HEK293 (cell line): Measurements from ENCODE around the gene ADCY3.

Experiments
- CTCF ChIA-PET: fragments of 350-600 bp; formaldehyde crosslinking; extraction: SDS; loops from one replicate; lab custom pipeline; 2021; ENCODE audit warnings: antibody characterized with exemption; lab: Yijun Ruan, JAX
- POLR2A ChIA-PET: fragments of 300-600 bp; formaldehyde crosslinking; extraction: SDS; loops from one replicate; lab custom pipeline; 2020; ENCODE audit warnings: antibody characterized with exemption, inconsistent platforms; lab: Yijun Ruan, JAX
- H3K27ac ChIP-seq: fragments of 200-500 bp; sonication (Bioruptor generic); 2 replicates; pipeline ENCODE4 v1.5.1; 2014; ENCODE audit warnings: low read depth, low read length, control low read depth, inconsistent platforms; ENCODE audit errors: extremely low read depth
- H3K36me3 ChIP-seq, 2 experiments: fragments of 200-500 bp in 1 of 2; sonication (Bioruptor generic) in 1 of 2; 1 replicate in 1 of 2; 2 replicates in 1 of 2; pipeline ENCODE4 v1.5.1; 2014 to 2017; ENCODE audit warnings: inconsistent platforms in 2 of 2, low read length in 2 of 2; ENCODE audit not compliant: control insufficient read depth in 2 of 2, insufficient read depth in 1 of 2
- H3K4me1 ChIP-seq: fragments of 200-500 bp; sonication (Bioruptor generic); 2 replicates; pipeline ENCODE4 v1.5.1; 2014; ENCODE audit warnings: mild to moderate bottlenecking, low read length, inconsistent platforms; ENCODE audit not compliant: control insufficient read depth, insufficient read depth
- H3K4me3 ChIP-seq: 2 replicates; pipeline ENCODE4 v1.5.1; 2011; ENCODE audit warnings: low read depth, mild to moderate bottlenecking, control low read depth, low read length, moderate library complexity
- H3K9me3 ChIP-seq: fragments of 200-500 bp; sonication (Bioruptor generic); 2 replicates; pipeline ENCODE4 v1.5.1; 2014; ENCODE audit warnings: low read depth, low read length, inconsistent platforms; ENCODE audit not compliant: control insufficient read depth, insufficient read depth
- GLI4 ChIP-seq: fragments of 450-650 bp; formaldehyde crosslinking; IDR thresholded peaks from 2 replicates; pipeline ENCODE4 v1.5.1; 2016; ENCODE audit warnings: missing biosample characterization, missing genetic modification characterization
- KLF9 ChIP-seq: fragments of 450-650 bp; formaldehyde crosslinking; IDR thresholded peaks from 2 replicates; pipeline ENCODE4 v1.5.1; 2016; ENCODE audit warnings: missing biosample characterization, missing genetic modification characterization, low read depth
- MZF1 ChIP-seq: fragments of 450-650 bp; formaldehyde crosslinking; IDR thresholded peaks from 2 replicates; pipeline ENCODE4 v1.5.1; 2017; ENCODE audit warnings: missing biosample characterization, missing genetic modification characterization, borderline replicate concordance
- REPIN1 ChIP-seq: fragments of 450-650 bp; formaldehyde crosslinking; IDR thresholded peaks from 2 replicates; pipeline ENCODE4 v1.5.1; 2017; ENCODE audit warnings: missing biosample characterization, missing genetic modification characterization, low read depth
- SP2 ChIP-seq: fragments of 450-650 bp; formaldehyde crosslinking; IDR thresholded peaks from 2 replicates; pipeline ENCODE4 v1.5.1; 2016; ENCODE audit warnings: missing biosample characterization, missing genetic modification characterization
- TCF7L2 ChIP-seq: IDR thresholded peaks from 2 replicates; pipeline ENCODE4 v1.6.1; 2011; ENCODE audit warnings: low read depth, mild to moderate bottlenecking, inconsistent platforms, low read length, moderate library complexity, borderline replicate concordance
- TRIM28 ChIP-seq: IDR thresholded peaks from 2 replicates; pipeline ENCODE4 v1.6.1; 2011; ENCODE audit warnings: low read length, control low read depth, borderline replicate concordance
- ZBTB8A ChIP-seq: fragments of 450-650 bp; formaldehyde crosslinking; IDR thresholded peaks from 2 replicates; pipeline ENCODE4 v1.5.1; 2016; ENCODE audit warnings: missing biosample characterization, missing genetic modification characterization
- ZNF132 ChIP-seq: fragments of 450-650 bp; formaldehyde crosslinking; IDR thresholded peaks from 2 replicates; pipeline ENCODE4 v1.5.1; 2017; ENCODE audit warnings: missing biosample characterization, missing genetic modification characterization, borderline replicate concordance
- ZNF214 ChIP-seq: fragments of 450-650 bp; formaldehyde crosslinking; IDR thresholded peaks from 2 replicates; pipeline ENCODE4 v1.5.1; 2017; ENCODE audit warnings: missing biosample characterization, mild to moderate bottlenecking, missing genetic modification characterization, borderline replicate concordance
- ZNF623 ChIP-seq: fragments of 450-650 bp; formaldehyde crosslinking; IDR thresholded peaks from 2 replicates; pipeline ENCODE4 v1.5.1; 2016; ENCODE audit warnings: missing biosample characterization, missing genetic modification characterization
- TF ChIP-seq, protein P1 (sequence below): fragments of 450-650 bp; formaldehyde crosslinking; optimal IDR thresholded peaks from 2 replicates; pipeline ENCODE3; 2016; ENCODE audit warnings: missing biosample characterization, mild to moderate bottlenecking, missing genetic modification characterization
- TF ChIP-seq, protein P2 (sequence below): fragments of 450-650 bp; formaldehyde crosslinking; conservative IDR thresholded peaks from 2 replicates; pipeline ENCODE4 v1.5.1; 2016; ENCODE audit warnings: low read depth, missing biosample characterization, missing genetic modification characterization
- TF ChIP-seq, protein P3 (sequence below): sonication (generic); formaldehyde crosslinking; IDR thresholded peaks from 2 replicates; pipeline ENCODE4 v1.8.1; 2022; ENCODE audit warnings: mild to moderate bottlenecking, moderate library complexity, missing genetic modification reagents
- TF ChIP-seq, protein P4 (sequence below): fragments of 450-650 bp; formaldehyde crosslinking; IDR thresholded peaks from 2 replicates; pipeline ENCODE4 v1.5.1; 2016; ENCODE audit warnings: missing biosample characterization, missing genetic modification characterization
- TF ChIP-seq, protein P5 (sequence below): fragments of 450-650 bp; formaldehyde crosslinking; IDR thresholded peaks from 2 replicates; pipeline ENCODE4 v1.5.1; 2017; ENCODE audit warnings: missing biosample characterization, missing genetic modification characterization
- TF ChIP-seq, protein P6 (sequence below): fragments of 450-650 bp; formaldehyde crosslinking; IDR thresholded peaks from 2 replicates; pipeline ENCODE4 v1.5.1; 2017; ENCODE audit warnings: missing biosample characterization, missing genetic modification characterization
- TF ChIP-seq, protein P7 (sequence below): fragments of 450-650 bp; IDR thresholded peaks from 2 replicates; pipeline ENCODE4 v1.5.1; 2018; ENCODE audit warnings: missing biosample characterization, mild to moderate bottlenecking, missing genetic modification characterization

Gene ADCY3

DNA sequence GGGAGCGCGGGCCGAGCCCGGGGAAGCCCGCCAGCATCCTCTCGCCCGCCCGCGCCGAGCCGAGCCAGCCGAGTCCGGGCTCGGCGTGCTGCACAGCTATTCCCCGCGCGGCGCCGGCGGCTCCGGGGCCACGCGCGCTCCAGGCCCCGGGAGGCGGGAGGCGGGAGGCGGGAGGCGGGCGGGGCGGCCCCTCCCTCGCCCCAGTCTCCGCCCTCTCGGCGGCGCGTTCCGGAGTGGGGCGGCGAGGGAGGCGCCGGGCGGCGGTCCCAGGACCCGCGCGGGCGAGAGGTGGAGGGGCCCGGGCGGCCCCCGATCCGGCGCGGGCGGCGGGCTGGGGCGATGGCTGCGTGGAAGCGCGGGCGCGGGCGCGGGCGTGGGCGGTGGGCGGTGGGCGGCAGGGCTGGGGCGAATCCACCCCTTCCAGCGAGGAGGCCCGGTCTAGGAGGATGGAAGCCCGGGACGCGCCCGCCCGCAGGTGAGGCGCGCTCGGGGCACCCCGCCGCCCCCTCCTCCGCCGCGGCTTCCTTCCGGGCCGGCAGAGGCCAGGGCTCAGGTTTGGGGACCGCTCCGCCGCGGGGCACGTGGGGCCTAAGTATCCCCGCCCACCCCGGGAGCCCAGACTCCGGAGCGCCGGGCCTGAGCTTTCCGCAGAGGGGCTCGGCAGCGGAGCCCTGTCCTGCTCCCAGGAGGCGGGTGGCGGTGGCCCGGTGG lies at the start of gene ADCY3 (continued):
- TF ChIP-seq, protein P1, sequence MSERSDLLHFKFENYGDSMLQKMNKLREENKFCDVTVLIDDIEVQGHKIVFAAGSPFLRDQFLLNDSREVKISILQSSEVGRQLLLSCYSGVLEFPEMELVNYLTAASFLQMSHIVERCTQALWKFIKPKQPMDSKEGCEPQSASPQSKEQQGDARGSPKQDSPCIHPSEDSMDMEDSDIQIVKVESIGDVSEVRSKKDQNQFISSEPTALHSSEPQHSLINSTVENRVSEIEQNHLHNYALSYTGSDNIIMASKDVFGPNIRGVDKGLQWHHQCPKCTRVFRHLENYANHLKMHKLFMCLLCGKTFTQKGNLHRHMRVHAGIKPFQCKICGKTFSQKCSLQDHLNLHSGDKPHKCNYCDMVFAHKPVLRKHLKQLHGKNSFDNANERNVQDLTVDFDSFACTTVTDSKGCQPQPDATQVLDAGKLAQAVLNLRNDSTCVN, result peak; percentile 60
- peak; percentile 32; the same call in 1 of the 2 replicates for TF ChIP-seq KLF9 (tag by site-specific recombination)
- TF ChIP-seq, protein P2, sequence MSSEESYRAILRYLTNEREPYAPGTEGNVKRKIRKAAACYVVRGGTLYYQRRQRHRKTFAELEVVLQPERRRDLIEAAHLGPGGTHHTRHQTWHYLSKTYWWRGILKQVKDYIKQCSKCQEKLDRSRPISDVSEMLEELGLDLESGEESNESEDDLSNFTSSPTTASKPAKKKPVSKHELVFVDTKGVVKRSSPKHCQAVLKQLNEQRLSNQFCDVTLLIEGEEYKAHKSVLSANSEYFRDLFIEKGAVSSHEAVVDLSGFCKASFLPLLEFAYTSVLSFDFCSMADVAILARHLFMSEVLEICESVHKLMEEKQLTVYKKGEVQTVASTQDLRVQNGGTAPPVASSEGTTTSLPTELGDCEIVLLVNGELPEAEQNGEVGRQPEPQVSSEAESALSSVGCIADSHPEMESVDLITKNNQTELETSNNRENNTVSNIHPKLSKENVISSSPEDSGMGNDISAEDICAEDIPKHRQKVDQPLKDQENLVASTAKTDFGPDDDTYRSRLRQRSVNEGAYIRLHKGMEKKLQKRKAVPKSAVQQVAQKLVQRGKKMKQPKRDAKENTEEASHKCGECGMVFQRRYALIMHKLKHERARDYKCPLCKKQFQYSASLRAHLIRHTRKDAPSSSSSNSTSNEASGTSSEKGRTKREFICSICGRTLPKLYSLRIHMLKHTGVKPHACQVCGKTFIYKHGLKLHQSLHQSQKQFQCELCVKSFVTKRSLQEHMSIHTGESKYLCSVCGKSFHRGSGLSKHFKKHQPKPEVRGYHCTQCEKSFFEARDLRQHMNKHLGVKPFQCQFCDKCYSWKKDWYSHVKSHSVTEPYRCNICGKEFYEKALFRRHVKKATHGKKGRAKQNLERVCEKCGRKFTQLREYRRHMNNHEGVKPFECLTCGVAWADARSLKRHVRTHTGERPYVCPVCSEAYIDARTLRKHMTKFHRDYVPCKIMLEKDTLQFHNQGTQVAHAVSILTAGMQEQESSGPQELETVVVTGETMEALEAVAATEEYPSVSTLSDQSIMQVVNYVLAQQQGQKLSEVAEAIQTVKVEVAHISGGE (tag by site-specific recombination), result peak; percentile 26; the same call in 1 of the 2 replicates
- TF ChIP-seq GLI4 (tag by site-specific recombination), result no peak
- TF ChIP-seq SP2 (tag by site-specific recombination), result peak; percentile 36
- TF ChIP-seq, protein P3, sequence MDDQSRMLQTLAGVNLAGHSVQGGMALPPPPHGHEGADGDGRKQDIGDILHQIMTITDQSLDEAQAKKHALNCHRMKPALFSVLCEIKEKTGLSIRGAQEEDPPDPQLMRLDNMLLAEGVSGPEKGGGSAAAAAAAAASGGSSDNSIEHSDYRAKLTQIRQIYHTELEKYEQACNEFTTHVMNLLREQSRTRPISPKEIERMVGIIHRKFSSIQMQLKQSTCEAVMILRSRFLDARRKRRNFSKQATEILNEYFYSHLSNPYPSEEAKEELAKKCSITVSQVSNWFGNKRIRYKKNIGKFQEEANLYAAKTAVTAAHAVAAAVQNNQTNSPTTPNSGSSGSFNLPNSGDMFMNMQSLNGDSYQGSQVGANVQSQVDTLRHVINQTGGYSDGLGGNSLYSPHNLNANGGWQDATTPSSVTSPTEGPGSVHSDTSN (CRISPR knock-in tag), result no peak
- no peak for TF ChIP-seq TRIM28
- TF ChIP-seq, protein P4, sequence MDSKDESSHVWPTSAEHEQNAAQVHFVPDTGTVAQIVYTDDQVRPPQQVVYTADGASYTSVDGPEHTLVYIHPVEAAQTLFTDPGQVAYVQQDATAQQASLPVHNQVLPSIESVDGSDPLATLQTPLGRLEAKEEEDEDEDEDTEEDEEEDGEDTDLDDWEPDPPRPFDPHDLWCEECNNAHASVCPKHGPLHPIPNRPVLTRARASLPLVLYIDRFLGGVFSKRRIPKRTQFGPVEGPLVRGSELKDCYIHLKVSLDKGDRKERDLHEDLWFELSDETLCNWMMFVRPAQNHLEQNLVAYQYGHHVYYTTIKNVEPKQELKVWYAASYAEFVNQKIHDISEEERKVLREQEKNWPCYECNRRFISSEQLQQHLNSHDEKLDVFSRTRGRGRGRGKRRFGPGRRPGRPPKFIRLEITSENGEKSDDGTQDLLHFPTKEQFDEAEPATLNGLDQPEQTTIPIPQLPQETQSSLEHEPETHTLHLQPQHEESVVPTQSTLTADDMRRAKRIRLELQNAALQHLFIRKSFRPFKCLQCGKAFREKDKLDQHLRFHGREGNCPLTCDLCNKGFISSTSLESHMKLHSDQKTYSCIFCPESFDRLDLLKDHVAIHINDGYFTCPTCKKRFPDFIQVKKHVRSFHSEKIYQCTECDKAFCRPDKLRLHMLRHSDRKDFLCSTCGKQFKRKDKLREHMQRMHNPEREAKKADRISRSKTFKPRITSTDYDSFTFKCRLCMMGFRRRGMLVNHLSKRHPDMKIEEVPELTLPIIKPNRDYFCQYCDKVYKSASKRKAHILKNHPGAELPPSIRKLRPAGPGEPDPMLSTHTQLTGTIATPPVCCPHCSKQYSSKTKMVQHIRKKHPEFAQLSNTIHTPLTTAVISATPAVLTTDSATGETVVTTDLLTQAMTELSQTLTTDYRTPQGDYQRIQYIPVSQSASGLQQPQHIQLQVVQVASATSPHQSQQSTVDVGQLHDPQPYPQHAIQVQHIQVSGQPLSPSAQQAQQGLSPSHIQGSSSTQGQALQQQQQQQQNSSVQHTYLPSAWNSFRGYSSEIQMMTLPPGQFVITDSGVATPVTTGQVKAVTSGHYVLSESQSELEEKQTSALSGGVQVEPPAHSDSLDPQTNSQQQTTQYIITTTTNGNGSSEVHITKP, result no peak

DNA sequence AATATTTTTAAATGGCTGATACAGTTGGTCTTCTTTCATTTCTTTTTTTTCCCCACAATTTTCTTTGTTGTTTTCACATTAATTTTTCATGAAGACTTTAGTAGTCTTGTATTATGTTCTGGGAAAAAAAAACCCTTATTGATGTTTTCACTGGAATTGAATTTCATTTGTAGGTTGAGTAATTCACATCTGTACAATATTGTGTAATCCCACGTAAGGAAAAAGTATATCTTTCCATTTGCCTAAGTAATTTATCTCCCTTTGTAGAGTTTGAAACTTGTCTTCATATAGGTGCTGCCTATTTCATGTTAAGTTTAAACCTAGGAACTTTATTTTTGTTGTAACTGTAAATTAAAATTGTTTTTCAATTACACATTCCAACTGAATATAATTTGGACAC lies 49.7 kb upstream of the ADCY3 start:
- POLR2A ChIA-PET, result no interaction called here
- no peak for TF ChIP-seq ZNF214
- TF ChIP-seq, protein P5, sequence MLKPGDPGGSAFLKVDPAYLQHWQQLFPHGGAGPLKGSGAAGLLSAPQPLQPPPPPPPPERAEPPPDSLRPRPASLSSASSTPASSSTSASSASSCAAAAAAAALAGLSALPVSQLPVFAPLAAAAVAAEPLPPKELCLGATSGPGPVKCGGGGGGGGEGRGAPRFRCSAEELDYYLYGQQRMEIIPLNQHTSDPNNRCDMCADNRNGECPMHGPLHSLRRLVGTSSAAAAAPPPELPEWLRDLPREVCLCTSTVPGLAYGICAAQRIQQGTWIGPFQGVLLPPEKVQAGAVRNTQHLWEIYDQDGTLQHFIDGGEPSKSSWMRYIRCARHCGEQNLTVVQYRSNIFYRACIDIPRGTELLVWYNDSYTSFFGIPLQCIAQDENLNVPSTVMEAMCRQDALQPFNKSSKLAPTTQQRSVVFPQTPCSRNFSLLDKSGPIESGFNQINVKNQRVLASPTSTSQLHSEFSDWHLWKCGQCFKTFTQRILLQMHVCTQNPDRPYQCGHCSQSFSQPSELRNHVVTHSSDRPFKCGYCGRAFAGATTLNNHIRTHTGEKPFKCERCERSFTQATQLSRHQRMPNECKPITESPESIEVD (tag by site-specific recombination), result peak; percentile 60
- Histone ChIP-seq H3K4me3 (no peak overlapping the region), H3K9me3 (no peaks in the 10 kb centered on the region), H3K27ac (no peak overlapping the region), H3K36me3 (peaks cover 22 to 26% of the 10 kb centered on the region in 2 experiments), H3K4me1 (no peaks in the 10 kb centered on the region; the same call in 1 of the 2 replicates)
- CTCF ChIA-PET, result no interaction called here

DNA sequence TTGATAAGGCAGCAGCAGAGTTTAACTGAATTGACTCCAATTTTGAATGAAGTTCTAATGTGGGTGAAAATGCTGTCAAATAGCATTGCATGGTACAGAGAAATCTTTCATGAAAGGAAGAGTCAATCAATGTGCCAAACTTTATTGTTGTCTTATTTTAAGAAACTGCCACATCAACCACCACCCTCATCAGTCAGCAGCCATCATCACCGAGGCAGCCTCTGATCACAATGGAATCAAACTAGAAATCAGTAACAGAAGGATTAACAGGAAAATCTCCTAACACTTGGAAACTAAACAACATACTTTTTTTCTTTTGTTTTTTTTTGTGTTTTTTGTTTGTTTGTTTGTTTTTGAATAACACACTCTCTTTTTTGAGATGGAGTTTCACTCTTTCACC lies 41.9 kb upstream of the ADCY3 start:
- ChIA-PET CTCF (interaction anchor here (1.2 kb wide), 1 partner anchor 13 kb away, joined by 5 read pairs; no protein-coding TSS in a partner anchor), POLR2A (no interaction called here)
- no peak overlapping the region for H3K27ac ChIP-seq
- H3K9me3 ChIP-seq, result no peaks in the 10 kb centered on the region
- H3K4me1 ChIP-seq, result no peaks in the 10 kb centered on the region
- H3K4me3 ChIP-seq, result no peak overlapping the region
- peaks cover 51 to 94% of the 10 kb centered on the region in 2 experiments for H3K36me3 ChIP-seq
- TF ChIP-seq ZNF623 (no peak), ZNF132 (tag by site-specific recombination) (no peak), REPIN1 (tag by site-specific recombination) (no peak), MZF1 (no peak), TCF7L2 (no peak), ZBTB8A (tag by site-specific recombination) (no peak)
- TF ChIP-seq, protein P6, sequence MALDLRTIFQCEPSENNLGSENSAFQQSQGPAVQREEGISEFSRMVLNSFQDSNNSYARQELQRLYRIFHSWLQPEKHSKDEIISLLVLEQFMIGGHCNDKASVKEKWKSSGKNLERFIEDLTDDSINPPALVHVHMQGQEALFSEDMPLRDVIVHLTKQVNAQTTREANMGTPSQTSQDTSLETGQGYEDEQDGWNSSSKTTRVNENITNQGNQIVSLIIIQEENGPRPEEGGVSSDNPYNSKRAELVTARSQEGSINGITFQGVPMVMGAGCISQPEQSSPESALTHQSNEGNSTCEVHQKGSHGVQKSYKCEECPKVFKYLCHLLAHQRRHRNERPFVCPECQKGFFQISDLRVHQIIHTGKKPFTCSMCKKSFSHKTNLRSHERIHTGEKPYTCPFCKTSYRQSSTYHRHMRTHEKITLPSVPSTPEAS, result no peak
- TF ChIP-seq, protein P7, sequence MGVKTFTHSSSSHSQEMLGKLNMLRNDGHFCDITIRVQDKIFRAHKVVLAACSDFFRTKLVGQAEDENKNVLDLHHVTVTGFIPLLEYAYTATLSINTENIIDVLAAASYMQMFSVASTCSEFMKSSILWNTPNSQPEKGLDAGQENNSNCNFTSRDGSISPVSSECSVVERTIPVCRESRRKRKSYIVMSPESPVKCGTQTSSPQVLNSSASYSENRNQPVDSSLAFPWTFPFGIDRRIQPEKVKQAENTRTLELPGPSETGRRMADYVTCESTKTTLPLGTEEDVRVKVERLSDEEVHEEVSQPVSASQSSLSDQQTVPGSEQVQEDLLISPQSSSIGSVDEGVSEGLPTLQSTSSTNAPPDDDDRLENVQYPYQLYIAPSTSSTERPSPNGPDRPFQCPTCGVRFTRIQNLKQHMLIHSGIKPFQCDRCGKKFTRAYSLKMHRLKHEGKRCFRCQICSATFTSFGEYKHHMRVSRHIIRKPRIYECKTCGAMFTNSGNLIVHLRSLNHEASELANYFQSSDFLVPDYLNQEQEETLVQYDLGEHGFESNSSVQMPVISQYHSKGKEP, result no peak
